Measurements from ENCODE around the gene INSIG1. TPM values are rescaled to one million over a fixed set of nuclear protein-coding genes. Genes with fewer than 3 reads are reported as not detected.

The INSIG1 gene
- total RNA-seq, 4 donors from 2014 or later = 24.7 to 77.6 (median 64.6) TPM

- H3K9me3 ChIP-seq = no peaks in the 10 kb centered on the region
- intact Hi-C loops (cut with DNase I) = no loop called here
- H3K27me3 ChIP-seq = peaks cover 0 to 5% (median 0%) of the 10 kb centered on the region in 4 donors
- TF ChIP-seq POLR2A (IDR thresholded peaks at IDR 0.05) = no peak
- TF ChIP-seq CTCF (IDR thresholded peaks at IDR 0.05) = peak in 5 of 6 experiments; percentile 38 to 63 (median 40)
- H3K4me1 ChIP-seq = peaks cover 12 to 49% (median 16%) of the 10 kb centered on the region in 3 donors
- peak overlapping the region; percentile 69 to 96 (median 92) for H3K4me3 ChIP-seq
- H3K36me3 ChIP-seq = peaks cover 0 to 5% (median 0%) of the 10 kb centered on the region in 3 donors
- peak overlapping the region; percentile 88 to 98 (median 97) for H3K27ac ChIP-seq
- peak; percentile 67 for DNase-seq
- 0 to 2% methylated on average over 3 to 9 of the region's 57 CpGs for WGBS, 2 donors
These were observed 726 bp upstream of the INSIG1 start for GRCh38 chr7:155296788-155297516.

- Histone ChIP-seq H3K4me3 (peak overlapping the region; percentile 69 to 96 (median 92)), H3K27ac (peak overlapping the region; percentile 88 to 98 (median 97)), H3K4me1 (peaks cover 12 to 49% (median 16%) of the 10 kb centered on the region in 3 donors), H3K36me3 (peaks cover 2 to 19% (median 6%) of the 10 kb centered on the region in 3 donors), H3K27me3 (no peaks in the 10 kb centered on the region), H3K9me3 (no peaks in the 10 kb centered on the region)
- DNase-seq = no peak
- 0% methylated on average over 6 of the region's 34 CpGs; no CpG with 5 or more reads in 1 of the 2 donors for WGBS, 2 donors
- TF ChIP-seq CTCF (IDR thresholded peaks at IDR 0.05) = no peak
- TF ChIP-seq POLR2A (IDR thresholded peaks at IDR 0.05) = no peak
- intact Hi-C loops (cut with DNase I) = no loop called here
These were observed 683 bp downstream of the INSIG1 start for GRCh38 chr7:155298288-155298833.

- H3K9me3 ChIP-seq = no peaks in the 10 kb centered on the region
- WGBS, 2 donors = 0% methylated on average over 15 to 20 of the region's 27 CpGs
- intact Hi-C loops (cut with DNase I) = no loop called here
- peak; percentile 87 for DNase-seq
- H3K27me3 ChIP-seq = no peaks in the 10 kb centered on the region
- H3K27ac ChIP-seq = peak overlapping the region; percentile 88 to 98 (median 97)
- TF ChIP-seq POLR2A (IDR thresholded peaks at IDR 0.05) = peak in 3 of 4 donors; percentile 18 to 82 (median 43)
- TF ChIP-seq CTCF (IDR thresholded peaks at IDR 0.05) = no peak
- peak overlapping the region; percentile 69 to 96 (median 92) for H3K4me3 ChIP-seq
- peaks cover 3 to 26% (median 6%) of the 10 kb centered on the region in 3 donors for H3K36me3 ChIP-seq
- H3K4me1 ChIP-seq = peaks cover 12 to 49% (median 16%) of the 10 kb centered on the region in 3 donors
These were observed 1.3 kb downstream of the INSIG1 start for GRCh38 chr7:155298834-155299534.

GRCh38 chr7:155299535-155300202 is 2.0 kb downstream of the INSIG1 start:
- Histone ChIP-seq H3K4me3 (peak overlapping the region; percentile 69 to 96 (median 92)), H3K4me1 (peaks cover 12 to 49% (median 16%) of the 10 kb centered on the region in 3 donors), H3K27me3 (no peaks in the 10 kb centered on the region), H3K9me3 (no peaks in the 10 kb centered on the region), H3K36me3 (peaks cover 3 to 33% (median 8%) of the 10 kb centered on the region in 3 donors), H3K27ac (peak overlapping the region; percentile 51 to 98 (median 92))
- WGBS, 2 donors = 55 to 56% methylated on average over 8 of the region's 8 CpGs
- intact Hi-C loops (cut with DNase I) = no loop called here
- no peak for DNase-seq
- no peak for TF ChIP-seq CTCF (IDR thresholded peaks at IDR 0.05)
- TF ChIP-seq POLR2A (IDR thresholded peaks at IDR 0.05) = no peak

Data from esophagus squamous epithelium (tissue), 5 donors.